Cardiac fibroblast (primary cell): ENCODE measurements around the gene PCDHAC2.

Source experiments
- DNase-seq, 2 donors: peaks; one replicate each; pipeline versions ENCODE4 v3.0.0 to v3.0.0-alpha.2; 2010; ENCODE audit warnings: low read depth in 2 of 2
- H3K4me3 ChIP-seq, 2 donors: replicated peaks in 1 of 2; 1 replicate in 1 of 2; 2 replicates in 1 of 2; pipeline ENCODE4 v1.5.1; 2011; ENCODE audit warnings: low read depth in 2 of 2, low read length in 2 of 2, mild to moderate bottlenecking in 2 of 2, moderate library complexity in 1 of 2
- CTCF ChIP-seq: IDR thresholded peaks from one replicate; pipeline ENCODE4 v1.5.1; 2011; ENCODE audit warnings: low read depth, mild to moderate bottlenecking, low read length, inconsistent platforms

PCDHAC2 gene

GRCh38 chr5:140988100-140988499, 21.8 kb downstream of the PCDHAC2 start:
- DNase-seq, result no peak
- TF ChIP-seq CTCF, result no peak
- no peak overlapping the region for H3K4me3 ChIP-seq

- no peak overlapping the region for H3K4me3 ChIP-seq
- no peak for TF ChIP-seq CTCF
- DNase-seq, result no peak
Observed at GRCh38 chr5:140988608-140989007, 22.3 kb downstream of the PCDHAC2 start.

- no peak for TF ChIP-seq CTCF
- no peak for DNase-seq
- no peak overlapping the region for H3K4me3 ChIP-seq
Observed at GRCh38 chr5:140989254-140990020, 23.2 kb downstream of the PCDHAC2 start.

GRCh38 chr5:140992828-140993227, 26.6 kb downstream of the PCDHAC2 start:
- no peak overlapping the region for H3K4me3 ChIP-seq
- no peak for TF ChIP-seq CTCF
- DNase-seq, result no peak

GRCh38 chr5:140996060-140996459, 29.8 kb downstream of the PCDHAC2 start:
- no peak overlapping the region for H3K4me3 ChIP-seq
- no peak for TF ChIP-seq CTCF
- peak; percentile 4 to 7 for DNase-seq

- H3K4me3 ChIP-seq, result no peak overlapping the region
- DNase-seq, result no peak
- TF ChIP-seq CTCF, result no peak
Observed at GRCh38 chr5:140998921-140999410, 32.7 kb downstream of the PCDHAC2 start.

- no peak for DNase-seq
- TF ChIP-seq CTCF, result no peak
- H3K4me3 ChIP-seq, result peak overlapping the region in 1 of 2 donors; percentile 34
Observed at GRCh38 chr5:141001446-141001843, 35.2 kb downstream of the PCDHAC2 start.
